IMR-90 (cell line): ENCODE data around the gene ZNF398. TPM values are rescaled to one million over a fixed set of nuclear protein-coding genes. Genes with fewer than 3 reads are reported as not detected.

Source experiments
- ATAC-seq: fragments of 200-7000 bp; cut with Tn5 transposase; 2 replicates; pipeline ENCODE4 v1.9.1; 2020; ENCODE audit warnings: low read depth, mild to moderate bottlenecking, moderate library complexity
- BruUV-seq: library from RNA; stranded (reverse); fragments of 400-500 nt; replicated peaks from 2 replicates; lab custom pipeline; 2021; lab: Mats Ljungman, UMichigan
- CTCF ChIA-PET: fragments of 300-600 bp; formaldehyde crosslinking; extraction: SDS; loops from one replicate; lab custom pipeline; 2021; ENCODE audit warnings: antibody characterized with exemption; lab: Yijun Ruan, JAX
- POLR2A ChIA-PET: fragments of 300-600 bp; sonication (Branson Sonifier 250); formaldehyde crosslinking; loops from one replicate; lab custom pipeline; 2022; ENCODE audit warnings: antibody characterized with exemption; ENCODE audit not compliant: unreplicated experiment; lab: Charles Lee
- DNase-seq: peaks from one replicate; pipeline ENCODE4 v3.0.0; 2013
- H2AFZ ChIP-seq: replicated peaks from 2 replicates; pipeline ENCODE3; 2013; ENCODE audit warnings: low read length, mild to moderate bottlenecking; ENCODE audit not compliant: poor library complexity
- H2AK5ac ChIP-seq: 2 replicates; pipeline ENCODE4 v1.6.1; 2013; ENCODE audit warnings: low read depth, low read length, inconsistent platforms
- H2AK9ac ChIP-seq: replicated peaks from 2 replicates; pipeline ENCODE3; 2013; ENCODE audit warnings: mild to moderate bottlenecking, low read depth, low read length, moderate library complexity; ENCODE audit not compliant: poor library complexity
- H2BK120ac ChIP-seq: 2 replicates; pipeline ENCODE4 v1.6.1; 2013; ENCODE audit warnings: low read depth, low read length, inconsistent platforms
- H2BK15ac ChIP-seq: 3 replicates; pipeline ENCODE4 v1.6.1; 2013; ENCODE audit warnings: low read depth, low read length, inconsistent platforms
- H2BK20ac ChIP-seq: 2 replicates; pipeline ENCODE4 v1.6.1; 2013; ENCODE audit warnings: low read depth, mild to moderate bottlenecking, inconsistent platforms, low read length, moderate library complexity
- H2BK5ac ChIP-seq: 2 replicates; pipeline ENCODE4 v1.6.1; 2013; ENCODE audit warnings: mild to moderate bottlenecking, low read depth, low read length, inconsistent platforms; ENCODE audit not compliant: poor library complexity, severe bottlenecking
- H3K14ac ChIP-seq: replicated peaks from 2 replicates; pipeline ENCODE4 v1.6.1; 2013; ENCODE audit warnings: low read depth, low read length, inconsistent platforms
- H3K18ac ChIP-seq: 2 replicates; pipeline ENCODE4 v1.6.1; 2013; ENCODE audit warnings: low read depth, low read length, control low read depth
- H3K23ac ChIP-seq: 2 replicates; pipeline ENCODE4 v1.6.1; 2013; ENCODE audit warnings: low read depth, low read length, inconsistent platforms
- H3K27ac ChIP-seq: 2 replicates; pipeline ENCODE4 v1.5.1; 2013; ENCODE audit warnings: mild to moderate bottlenecking, control low read depth, low read length; ENCODE audit not compliant: insufficient read depth
- H3K27me3 ChIP-seq: 2 replicates; pipeline ENCODE4 v1.6.1; 2013; ENCODE audit warnings: low read length; ENCODE audit not compliant: control insufficient read depth, insufficient read depth
- H3K36me3 ChIP-seq: 2 replicates; pipeline ENCODE4 v1.6.1; 2013; ENCODE audit warnings: low read length, mixed read lengths; ENCODE audit not compliant: control insufficient read depth, insufficient read depth
- H3K4ac ChIP-seq: 2 replicates; pipeline ENCODE4 v1.6.1; 2013; ENCODE audit warnings: low read depth, low read length, inconsistent platforms
- H3K4me1 ChIP-seq: 2 replicates; pipeline ENCODE4 v1.6.1; 2013; ENCODE audit warnings: low read length, mixed read lengths; ENCODE audit not compliant: control insufficient read depth, insufficient read depth
- H3K4me2 ChIP-seq: 2 replicates; pipeline ENCODE4 v1.6.1; 2013; ENCODE audit warnings: low read depth, mild to moderate bottlenecking, control low read depth, low read length, moderate library complexity
- H3K4me3 ChIP-seq: 2 replicates; pipeline ENCODE4 v1.5.1; 2013; ENCODE audit warnings: low read depth, mild to moderate bottlenecking, control low read depth, low read length, moderate library complexity; ENCODE audit not compliant: insufficient read depth
- H3K56ac ChIP-seq: 2 replicates; pipeline ENCODE4 v1.6.1; 2013; ENCODE audit warnings: low read length, inconsistent platforms; ENCODE audit not compliant: insufficient read depth; ENCODE audit errors: extremely low read depth
- H3K79me1 ChIP-seq, 2 experiments: 2 replicates each; pipeline ENCODE4 v1.6.1; 2013; ENCODE audit warnings: low read length in 2 of 2, inconsistent platforms in 1 of 2, low read depth in 1 of 2
- H3K9ac ChIP-seq: 2 replicates; pipeline ENCODE4 v1.6.1; 2013; ENCODE audit warnings: low read depth, low read length, control low read depth
- H3K9me1 ChIP-seq: 2 replicates; pipeline ENCODE4 v1.6.1; 2013; ENCODE audit warnings: low read length, inconsistent platforms; ENCODE audit not compliant: insufficient read depth
- H3K9me3 ChIP-seq: 2 replicates; pipeline ENCODE4 v1.6.1; 2013; ENCODE audit warnings: low read length; ENCODE audit not compliant: control insufficient read depth, insufficient read depth
- H4K20me1 ChIP-seq: 2 replicates; pipeline ENCODE4 v1.6.1; 2013; ENCODE audit warnings: low read length, inconsistent platforms; ENCODE audit not compliant: insufficient read depth
- H4K5ac ChIP-seq: 2 replicates; pipeline ENCODE4 v1.6.1; 2013; ENCODE audit warnings: mild to moderate bottlenecking, low read depth, low read length, control low read depth
- H4K8ac ChIP-seq, 2 experiments: 2 replicates each; pipeline ENCODE4 v1.6.1; 2013; ENCODE audit warnings: low read depth in 2 of 2, low read length in 2 of 2, control low read depth in 1 of 2, inconsistent platforms in 1 of 2
- H4K91ac ChIP-seq: 2 replicates; pipeline ENCODE4 v1.6.1; 2013; ENCODE audit warnings: low read depth, low read length, inconsistent platforms; ENCODE audit not compliant: insufficient read depth
- BHLHE40 ChIP-seq: fragments of 150-350 bp; IDR thresholded peaks from 2 replicates; pipeline ENCODE4 v1.6.1; 2016; ENCODE audit warnings: mild to moderate bottlenecking, low read depth, low read length
- CHD1 ChIP-seq: IDR thresholded peaks from 2 replicates; pipeline ENCODE4 v1.6.1; 2012; ENCODE audit warnings: low read depth, low read length, improper control_type of control experiment
- MAFK ChIP-seq: IDR thresholded peaks from 2 replicates; pipeline ENCODE4 v1.6.1; 2012; ENCODE audit warnings: low read depth, low read length, improper control_type of control experiment
- MAZ ChIP-seq: IDR thresholded peaks from 2 replicates; pipeline ENCODE4 v1.6.1; 2012; ENCODE audit warnings: low read depth, mild to moderate bottlenecking, low read length, improper control_type of control experiment, moderate library complexity, borderline replicate concordance
- RAD21 ChIP-seq: IDR thresholded peaks from 2 replicates; pipeline ENCODE4 v1.6.1; 2012; ENCODE audit warnings: low read length, improper control_type of control experiment
- SMC3 ChIP-seq: fragments of 150-350 bp; IDR thresholded peaks from 2 replicates; pipeline ENCODE4 v1.6.1; 2016; ENCODE audit warnings: low read depth, mild to moderate bottlenecking, antibody characterized with exemption, low read length, moderate library complexity
- USF2 ChIP-seq: fragments of 150-350 bp; IDR thresholded peaks from 2 replicates; pipeline ENCODE4 v1.6.1; 2017; ENCODE audit warnings: mild to moderate bottlenecking, antibody characterized with exemption, low read length, low read depth
- WGBS, 2 experiments: methylation state at CpG; one replicate each; pipeline versions ENCODE4 v1.1.5 to v1.1.7; 2013; ENCODE audit warnings: missing lambda C conversion rate in 2 of 2; ENCODE audit not compliant: insufficient read length in 1 of 2; ENCODE audit errors: extremely low coverage in 2 of 2; 5-methylcytosine and 5-hydroxymethylcytosine counted together
- dilution Hi-C: fragments of 300-500 bp; cut with HindIII; formaldehyde crosslinking; loops from one replicate; pipeline ENCODE4 v1.14.3; 2018; ENCODE audit warnings: low sequenced_read_pairs; ENCODE audit not compliant: unreplicated experiment
- in situ Hi-C: fragments of 300-500 bp; cut with MboI; formaldehyde crosslinking; loops from 3 replicates; pipeline ENCODE4 v1.14.3; 2019; ENCODE audit warnings: low sequenced_read_pairs, inconsistent platforms, mixed read lengths
- intact Hi-C: fragments of 100-400 bp; cut with micrococcal nuclease; formaldehyde crosslinking; loops from 2 replicates; pipeline ENCODE4 v1.10.0; 2022
- polyA plus RNA-seq, 3 experiments: library from polyadenylated mRNA; depleted of rRNA; stranded (reverse); fragments of >200 nt; gene quantifications; 2 replicates each; pipeline ENCODE4 v1.2.3, GENCODE V29; 2012; ENCODE audit warnings: low replicate concordance in 1 of 3
- total RNA-seq: library from RNA; depleted of rRNA; stranded (reverse); fragments of >200 nt; gene quantifications from 2 replicates; pipeline ENCODE4 v1.2.3, GENCODE V29; 2012

ZNF398 gene
- total and polyA plus RNA-seq, 2 of the 4 experiments (the other 2 are of a cell fraction), result 5.7 to 7.9 TPM

GRCh38 chr7:149156898-149157297 lies 9.6 kb downstream of the ZNF398 start:
- Histone ChIP-seq H3K4me3 (no peak overlapping the region), H2BK20ac (no peak overlapping the region), H3K4ac (no peak overlapping the region), H3K9me3 (no peaks in the 10 kb centered on the region), H3K9ac (no peak overlapping the region), H3K79me1 (peaks cover 27 to 38% of the 10 kb centered on the region in 2 experiments), H2AK5ac (no peak overlapping the region), H2BK5ac (no peak overlapping the region), H3K18ac (no peak overlapping the region), H2AFZ (no peak overlapping the region), H4K5ac (no peak overlapping the region), H4K8ac (no peak overlapping the region), H3K23ac (no peak overlapping the region), H2BK120ac (no peak overlapping the region), H3K4me1 (peaks cover 5% of the 10 kb centered on the region; the same call in 1 of the 2 replicates), H3K56ac (no peak overlapping the region), H4K91ac (no peak overlapping the region), H3K4me2 (no peak overlapping the region), H2AK9ac (no peak overlapping the region), H3K27ac (no peak overlapping the region), H2BK15ac (no peak overlapping the region), H3K36me3 (peaks cover 25% of the 10 kb centered on the region), H4K20me1 (peaks cover 22% of the 10 kb centered on the region), H3K27me3 (no peaks in the 10 kb centered on the region), H3K9me1 (no peaks in the 10 kb centered on the region), H3K14ac (no peak overlapping the region)
- no peak for DNase-seq
- dilution Hi-C loops, result no loop called here
- 100% methylated on average over 3 of the region's 6 CpGs; no CpG with 5 or more reads in 1 of the 2 experiments for whole genome bisulfite sequencing, 2 experiments
- ChIA-PET CTCF (no interaction called here), POLR2A (no interaction called here)
- in situ Hi-C loops, result no loop called here
- TF ChIP-seq BHLHE40 (no peak), MAZ (no peak), CHD1 (no peak), RAD21 (no peak), USF2 (no peak), MAFK (no peak), SMC3 (no peak)
- ATAC-seq, result no peak
- intact Hi-C loops, result no loop called here
- BruUV-seq, result no TSS peak
